Stimulated activated naive CD8-positive, alpha-beta T cell treated with anti-CD3 and anti-CD28 coated beads, Interleukin-15, Interleukin-2, amounts not matched to agents 100 ng/mL and 50 ng/mL, for 24 hours (primary cell): ENCODE measurements around the gene CAB39.

Experiments
- H3K27ac Mint-ChIP-seq: one replicate; pipeline ENCODE4 v1.8.0; 2021; ENCODE audit warnings: mild to moderate bottlenecking, mixed read lengths
- H3K27me3 Mint-ChIP-seq: one replicate; pipeline ENCODE4 v1.8.0; 2021; ENCODE audit warnings: mixed read lengths
- H3K36me3 Mint-ChIP-seq: one replicate; pipeline ENCODE4 v1.8.0; 2021; ENCODE audit warnings: low read depth, mixed read lengths
- H3K4me1 Mint-ChIP-seq: one replicate; pipeline ENCODE4 v1.8.0; 2021; ENCODE audit warnings: low read depth, mixed read lengths
- H3K4me3 Mint-ChIP-seq: one replicate; pipeline ENCODE4 v1.8.0; 2021; ENCODE audit warnings: mild to moderate bottlenecking, mixed read lengths
- H3K9me3 Mint-ChIP-seq: one replicate; pipeline ENCODE4 v1.8.0; 2021; ENCODE audit warnings: mixed read lengths

The CAB39 gene

GRCh38 chr2:230742781-230743180, 30.1 kb downstream of the CAB39 start:
- Mint-ChIP-seq H3K36me3 (peaks cover 59% of the 10 kb centered on the region), H3K9me3 (no peaks in the 10 kb centered on the region), H3K27me3 (no peaks in the 10 kb centered on the region), H3K4me3 (no peak overlapping the region), H3K4me1 (peaks cover 58% of the 10 kb centered on the region), H3K27ac (no peak overlapping the region)

GRCh38 chr2:230746213-230746612, 33.6 kb downstream of the CAB39 start:
- H3K27me3 Mint-ChIP-seq, result no peaks in the 10 kb centered on the region
- H3K4me3 Mint-ChIP-seq, result no peak overlapping the region
- peaks cover 61% of the 10 kb centered on the region for H3K36me3 Mint-ChIP-seq
- peaks cover 64% of the 10 kb centered on the region for H3K4me1 Mint-ChIP-seq
- H3K9me3 Mint-ChIP-seq, result no peaks in the 10 kb centered on the region
- H3K27ac Mint-ChIP-seq, result peak overlapping the region; percentile 7

- H3K27me3 Mint-ChIP-seq, result no peaks in the 10 kb centered on the region
- no peaks in the 10 kb centered on the region for H3K9me3 Mint-ChIP-seq
- no peak overlapping the region for H3K4me3 Mint-ChIP-seq
- peaks cover 72% of the 10 kb centered on the region for H3K4me1 Mint-ChIP-seq
- no peak overlapping the region for H3K27ac Mint-ChIP-seq
- H3K36me3 Mint-ChIP-seq, result peaks cover 62% of the 10 kb centered on the region
Measured at GRCh38 chr2:230748087-230748486, 35.4 kb downstream of the CAB39 start.

DNA sequence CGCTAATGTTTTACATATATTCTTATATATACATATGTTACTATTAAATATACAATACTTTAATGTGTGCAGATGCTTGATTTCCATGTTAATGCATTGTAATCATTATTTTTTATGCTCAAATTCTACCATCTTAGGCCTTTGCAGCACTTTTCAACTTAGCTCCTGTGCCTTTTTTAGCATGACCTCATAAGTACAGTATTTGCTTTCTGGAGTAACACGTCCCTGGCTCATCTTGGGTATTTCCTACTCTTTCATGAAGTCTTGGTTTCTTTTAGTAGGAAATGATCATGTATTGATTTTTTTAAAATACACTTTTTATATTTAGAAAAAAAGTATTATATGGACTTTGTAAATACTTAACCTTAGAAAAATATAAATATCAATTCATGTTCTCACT, 36.5 kb downstream of the CAB39 start:
- no peak overlapping the region for H3K4me3 Mint-ChIP-seq
- H3K4me1 Mint-ChIP-seq, result peaks cover 71% of the 10 kb centered on the region
- no peak overlapping the region for H3K27ac Mint-ChIP-seq
- peaks cover 62% of the 10 kb centered on the region for H3K36me3 Mint-ChIP-seq
- no peaks in the 10 kb centered on the region for H3K27me3 Mint-ChIP-seq
- H3K9me3 Mint-ChIP-seq, result no peaks in the 10 kb centered on the region

DNA sequence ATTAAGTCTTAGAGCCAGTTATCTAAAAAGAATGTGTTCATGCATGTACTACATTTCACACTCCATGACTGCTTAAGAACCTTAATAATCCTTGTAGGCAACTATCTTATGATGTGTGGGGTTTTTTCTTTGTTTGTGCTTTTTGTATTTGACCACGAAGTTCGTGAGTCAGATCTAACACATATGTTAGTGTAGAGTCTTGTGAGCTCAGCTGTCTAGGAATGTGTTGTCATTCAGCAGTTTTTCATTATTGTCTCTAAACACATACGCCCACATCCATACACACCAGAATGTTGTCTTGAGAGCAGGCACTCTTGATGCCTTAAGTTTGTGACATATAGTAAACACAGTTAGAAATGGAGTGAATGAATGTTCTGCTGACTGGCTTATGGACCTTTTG, 38.4 kb downstream of the CAB39 start:
- Mint-ChIP-seq H3K27ac (no peak overlapping the region), H3K27me3 (no peaks in the 10 kb centered on the region), H3K4me1 (peaks cover 75% of the 10 kb centered on the region), H3K36me3 (peaks cover 62% of the 10 kb centered on the region), H3K9me3 (no peaks in the 10 kb centered on the region), H3K4me3 (no peak overlapping the region)

GRCh38 chr2:230754200-230754599, 41.6 kb downstream of the CAB39 start:
- no peaks in the 10 kb centered on the region for H3K27me3 Mint-ChIP-seq
- H3K27ac Mint-ChIP-seq, result no peak overlapping the region
- peaks cover 44% of the 10 kb centered on the region for H3K36me3 Mint-ChIP-seq
- H3K9me3 Mint-ChIP-seq, result no peaks in the 10 kb centered on the region
- H3K4me1 Mint-ChIP-seq, result peaks cover 79% of the 10 kb centered on the region
- H3K4me3 Mint-ChIP-seq, result no peak overlapping the region

GRCh38 chr2:230757476-230757875, 44.8 kb downstream of the CAB39 start:
- Mint-ChIP-seq H3K36me3 (peaks cover 54% of the 10 kb centered on the region), H3K27me3 (no peaks in the 10 kb centered on the region), H3K4me1 (peaks cover 61% of the 10 kb centered on the region), H3K27ac (no peak overlapping the region), H3K9me3 (no peaks in the 10 kb centered on the region), H3K4me3 (no peak overlapping the region)

GRCh38 chr2:230758566-230759480, 46.2 kb downstream of the CAB39 start:
- Mint-ChIP-seq H3K27me3 (no peaks in the 10 kb centered on the region), H3K36me3 (peaks cover 48% of the 10 kb centered on the region), H3K4me1 (peaks cover 56% of the 10 kb centered on the region), H3K4me3 (peak overlapping the region; percentile 30), H3K27ac (peak overlapping the region; percentile 48), H3K9me3 (no peaks in the 10 kb centered on the region)

- Mint-ChIP-seq H3K4me3 (no peak overlapping the region), H3K4me1 (peaks cover 57% of the 10 kb centered on the region), H3K9me3 (no peaks in the 10 kb centered on the region), H3K36me3 (peaks cover 47% of the 10 kb centered on the region), H3K27me3 (no peaks in the 10 kb centered on the region), H3K27ac (no peak overlapping the region)
Measured at GRCh38 chr2:230759481-230760167, 47.0 kb downstream of the CAB39 start.

- Mint-ChIP-seq H3K4me3 (no peak overlapping the region), H3K27me3 (no peaks in the 10 kb centered on the region), H3K9me3 (no peaks in the 10 kb centered on the region), H3K36me3 (peaks cover 54% of the 10 kb centered on the region), H3K27ac (no peak overlapping the region), H3K4me1 (peaks cover 57% of the 10 kb centered on the region)
Measured at GRCh38 chr2:230761704-230762103, 49.1 kb downstream of the CAB39 start.

GRCh38 chr2:230762317-230762896, 49.8 kb downstream of the CAB39 start:
- no peak overlapping the region for H3K27ac Mint-ChIP-seq
- no peaks in the 10 kb centered on the region for H3K27me3 Mint-ChIP-seq
- H3K4me1 Mint-ChIP-seq, result peaks cover 58% of the 10 kb centered on the region
- no peaks in the 10 kb centered on the region for H3K9me3 Mint-ChIP-seq
- no peak overlapping the region for H3K4me3 Mint-ChIP-seq
- peaks cover 62% of the 10 kb centered on the region for H3K36me3 Mint-ChIP-seq

GRCh38 chr2:230764346-230764745, 51.7 kb downstream of the CAB39 start:
- no peaks in the 10 kb centered on the region for H3K27me3 Mint-ChIP-seq
- H3K27ac Mint-ChIP-seq, result no peak overlapping the region
- H3K4me3 Mint-ChIP-seq, result no peak overlapping the region
- H3K4me1 Mint-ChIP-seq, result peaks cover 57% of the 10 kb centered on the region
- H3K36me3 Mint-ChIP-seq, result peaks cover 74% of the 10 kb centered on the region
- H3K9me3 Mint-ChIP-seq, result no peaks in the 10 kb centered on the region

- Mint-ChIP-seq H3K4me3 (no peak overlapping the region), H3K4me1 (peaks cover 57% of the 10 kb centered on the region), H3K27ac (peak overlapping the region; percentile 8), H3K9me3 (no peaks in the 10 kb centered on the region), H3K27me3 (no peaks in the 10 kb centered on the region), H3K36me3 (peaks cover 65% of the 10 kb centered on the region)
Measured at GRCh38 chr2:230765611-230766300, 53.1 kb downstream of the CAB39 start.

- Mint-ChIP-seq H3K27me3 (no peaks in the 10 kb centered on the region), H3K4me3 (no peak overlapping the region), H3K36me3 (peaks cover 67% of the 10 kb centered on the region), H3K4me1 (peaks cover 77% of the 10 kb centered on the region), H3K27ac (peak overlapping the region; percentile 32), H3K9me3 (no peaks in the 10 kb centered on the region)
Measured at GRCh38 chr2:230767862-230768388, 55.3 kb downstream of the CAB39 start.
